ENCODE measurements around the gene AUTS2.
A peak's percentile ranks its signal among the peaks of the same experiment; 100 is the strongest.
"Not testable (repeated sequence)": the region's sequence is repeated elsewhere in the genome, so short reads cannot be mapped to it uniquely, and the experiment has no call there.

Gene AUTS2

DNA sequence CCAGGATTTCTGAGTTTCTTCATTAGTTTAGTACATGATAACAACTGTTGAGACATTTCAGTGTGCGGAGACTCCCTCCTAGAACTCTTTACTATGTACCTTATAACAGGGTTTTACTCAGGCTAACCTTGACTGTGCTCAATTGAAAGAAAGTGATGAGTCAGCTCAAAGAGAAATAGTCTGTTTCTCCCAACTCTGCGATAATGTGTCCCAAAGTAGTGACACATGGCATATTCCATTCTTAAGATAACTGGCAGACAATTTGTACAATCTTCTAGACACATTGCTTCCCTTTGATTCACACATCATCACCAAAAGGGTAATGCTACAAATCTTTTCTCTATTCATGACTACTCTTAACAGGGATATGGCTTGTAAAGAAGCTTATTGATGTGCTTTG is 645.2 kb downstream of the AUTS2 start:
- no peak for DNase-seq (ENCODE audit: low spot score)

DNA sequence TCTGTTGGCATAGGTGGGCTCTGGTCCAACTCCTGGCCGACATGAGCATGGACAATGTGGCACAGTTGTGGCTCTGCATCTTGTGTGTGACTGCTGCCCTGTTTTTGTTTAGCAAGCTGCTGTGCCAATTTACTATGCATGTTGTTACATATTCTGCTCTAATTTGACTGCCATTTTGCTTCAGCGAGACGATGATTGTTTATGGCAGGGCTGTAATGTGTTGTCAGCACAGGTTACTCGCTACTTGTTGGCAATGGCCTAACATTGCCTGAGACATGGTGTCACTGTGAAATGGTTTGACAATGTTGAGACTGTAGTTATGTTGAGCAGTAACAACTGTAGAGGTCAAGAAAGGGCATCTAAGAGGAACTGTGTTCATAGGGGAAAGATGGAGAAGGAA is 659.6 kb downstream of the AUTS2 start:
- no peak for DNase-seq (ENCODE audit: low spot score)

- no peak for DNase-seq (ENCODE audit: low spot score)
Measured at GRCh38 chr7:70259502-70259901, 661.2 kb downstream of the AUTS2 start.

- no peak for DNase-seq (ENCODE audit: low spot score)
Measured at GRCh38 chr7:70263471-70264255, 665.4 kb downstream of the AUTS2 start.

- no peak for DNase-seq (ENCODE audit: low spot score)
Measured at GRCh38 chr7:70266186-70266585, 667.9 kb downstream of the AUTS2 start.

- DNase-seq (ENCODE audit: low spot score) = no peak
Measured at GRCh38 chr7:70267381-70268120, 669.3 kb downstream of the AUTS2 start.

DNA sequence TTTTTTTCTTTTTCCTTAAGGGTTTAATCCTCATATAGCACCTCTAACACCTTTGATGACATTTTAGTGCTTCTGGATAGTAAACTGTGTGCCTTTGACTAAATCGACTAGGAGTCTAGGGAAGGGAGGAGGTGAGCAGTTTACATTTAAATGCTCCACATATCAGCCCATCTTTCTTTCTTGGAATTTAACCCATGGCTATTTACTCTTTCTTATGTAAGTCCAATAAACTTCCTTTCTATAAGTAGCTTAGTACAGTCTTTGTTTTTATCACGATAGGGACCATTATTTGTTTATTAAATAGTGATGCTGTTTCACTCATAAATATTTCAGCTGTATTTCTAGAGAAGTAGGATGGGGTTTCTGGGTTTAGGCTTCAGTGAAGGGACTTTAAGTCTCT is 669.9 kb downstream of the AUTS2 start:
- DNase-seq (ENCODE audit: low spot score) = no peak

DNA sequence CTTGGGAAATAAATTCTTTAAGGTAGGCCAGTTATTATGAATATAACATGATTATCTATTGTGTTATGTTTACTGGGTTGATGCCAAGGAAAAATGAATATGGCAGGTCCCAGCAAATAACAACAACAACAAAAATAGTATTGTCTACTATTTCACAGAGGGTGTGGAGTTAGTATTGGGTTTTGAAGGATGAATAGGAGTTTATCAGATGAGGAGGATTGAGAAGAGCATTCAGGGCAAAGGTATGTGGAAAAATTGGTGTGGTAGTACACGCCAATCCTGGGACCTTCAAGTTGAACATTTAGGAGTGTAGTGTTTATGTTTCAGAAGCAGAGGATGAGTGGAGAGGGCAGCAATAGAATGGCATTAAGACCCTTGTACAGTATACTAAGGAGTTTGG is 671.9 kb downstream of the AUTS2 start:
- no peak for DNase-seq (ENCODE audit: low spot score)

- peak; percentile 66 for DNase-seq (ENCODE audit: low spot score)
Measured at GRCh38 chr7:70271617-70272081, 673.4 kb downstream of the AUTS2 start.

DNA sequence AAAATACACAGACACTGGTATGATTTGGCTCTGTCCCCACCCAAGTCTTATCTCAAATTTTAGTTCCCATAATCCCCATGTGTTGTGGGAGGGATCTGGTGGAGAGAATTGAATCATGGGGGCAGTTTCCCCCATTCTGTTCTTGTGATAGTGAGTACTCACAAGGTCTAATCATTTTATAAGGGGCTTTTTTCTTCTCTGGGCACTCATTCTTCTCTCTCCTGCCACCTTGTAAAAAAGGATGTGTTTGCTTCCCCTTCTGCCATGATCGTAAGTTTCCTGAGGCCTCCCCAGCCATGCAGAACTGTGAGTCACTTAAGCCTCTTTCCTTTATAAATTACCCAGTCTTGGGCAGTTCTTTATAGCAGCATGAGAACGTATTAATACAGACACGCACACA is 677.3 kb downstream of the AUTS2 start:
- DNase-seq (ENCODE audit: low spot score) = not testable (repeated sequence)

DNA sequence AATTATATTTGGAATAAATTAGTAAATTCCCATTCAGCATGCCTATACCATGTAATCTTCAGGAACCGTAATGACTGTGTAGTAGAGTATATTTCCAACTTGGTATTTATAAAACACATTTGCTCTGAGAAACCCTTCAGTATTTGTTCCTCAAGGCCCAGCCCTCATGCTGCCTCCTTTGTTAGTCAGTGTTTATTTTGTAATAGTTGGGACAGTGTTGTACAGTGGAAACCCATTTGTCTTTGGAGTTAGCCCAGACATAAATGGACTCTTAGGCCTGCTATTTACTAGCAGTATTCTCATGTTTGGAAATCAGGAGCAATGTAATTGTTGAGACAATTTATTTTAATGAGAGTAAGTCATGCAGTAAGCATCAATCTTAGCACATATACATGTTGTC is 686.9 kb downstream of the AUTS2 start:
- no peak for DNase-seq (ENCODE audit: low spot score)

GRCh38 chr7:70285854-70286253 is 687.6 kb downstream of the AUTS2 start:
- no peak for DNase-seq (ENCODE audit: low spot score)

GRCh38 chr7:70288781-70289456 is 690.6 kb downstream of the AUTS2 start:
- no peak for DNase-seq (ENCODE audit: low spot score)

DNA sequence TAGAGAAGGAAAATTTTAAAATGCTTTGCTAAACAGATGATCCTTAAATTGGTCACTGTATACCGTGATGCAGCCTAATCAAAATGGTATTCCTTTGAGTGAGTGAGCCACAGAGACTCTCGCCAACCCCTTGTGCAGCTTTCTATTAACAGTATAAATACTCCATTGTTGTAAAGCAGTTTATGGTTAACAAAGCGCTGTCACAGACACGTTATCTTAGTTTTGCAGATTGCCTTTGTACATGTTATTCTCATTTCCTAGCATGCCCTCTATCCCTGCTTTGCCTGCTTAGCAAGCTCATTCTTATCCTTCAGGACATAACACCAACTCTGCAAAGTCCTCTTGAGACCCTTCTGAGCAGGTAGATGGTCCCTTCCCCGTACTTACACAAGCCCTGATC is 694.4 kb downstream of the AUTS2 start:
- DNase-seq (ENCODE audit: low spot score) = no peak

DNA sequence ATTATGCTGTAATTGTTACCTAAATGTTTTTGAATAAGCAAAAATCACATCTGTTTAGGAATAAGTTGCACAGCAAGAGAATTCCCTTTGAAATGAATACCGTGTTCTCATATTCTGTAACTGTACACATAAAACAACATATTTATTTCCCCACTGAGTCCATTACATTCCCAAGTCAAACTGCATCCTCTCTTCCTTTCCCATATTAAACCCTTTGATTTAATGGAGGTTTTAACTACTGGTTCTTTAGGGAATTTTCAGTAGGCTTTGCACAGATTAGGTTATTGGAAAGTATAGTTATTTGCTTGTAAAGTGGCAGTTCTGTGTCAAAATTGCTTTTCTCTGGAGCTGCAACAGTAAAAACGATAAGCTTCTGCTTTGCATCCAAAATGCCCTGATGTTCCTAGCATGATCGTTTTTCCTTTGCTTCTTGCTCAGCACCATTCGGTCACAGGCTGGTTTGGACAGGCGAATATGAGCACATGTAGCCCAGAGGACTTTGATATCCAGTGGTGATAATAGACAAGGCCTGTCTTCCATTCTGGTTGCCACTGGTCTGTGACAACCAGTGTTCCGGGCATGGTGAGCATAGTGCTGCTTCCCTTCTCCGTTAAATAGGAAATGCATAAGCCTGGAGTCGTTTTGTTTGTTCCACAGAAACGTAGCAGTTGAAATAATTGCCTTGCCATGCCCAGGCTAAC is 696.1 kb downstream of the AUTS2 start:
- no peak for DNase-seq (ENCODE audit: low spot score)

DNA sequence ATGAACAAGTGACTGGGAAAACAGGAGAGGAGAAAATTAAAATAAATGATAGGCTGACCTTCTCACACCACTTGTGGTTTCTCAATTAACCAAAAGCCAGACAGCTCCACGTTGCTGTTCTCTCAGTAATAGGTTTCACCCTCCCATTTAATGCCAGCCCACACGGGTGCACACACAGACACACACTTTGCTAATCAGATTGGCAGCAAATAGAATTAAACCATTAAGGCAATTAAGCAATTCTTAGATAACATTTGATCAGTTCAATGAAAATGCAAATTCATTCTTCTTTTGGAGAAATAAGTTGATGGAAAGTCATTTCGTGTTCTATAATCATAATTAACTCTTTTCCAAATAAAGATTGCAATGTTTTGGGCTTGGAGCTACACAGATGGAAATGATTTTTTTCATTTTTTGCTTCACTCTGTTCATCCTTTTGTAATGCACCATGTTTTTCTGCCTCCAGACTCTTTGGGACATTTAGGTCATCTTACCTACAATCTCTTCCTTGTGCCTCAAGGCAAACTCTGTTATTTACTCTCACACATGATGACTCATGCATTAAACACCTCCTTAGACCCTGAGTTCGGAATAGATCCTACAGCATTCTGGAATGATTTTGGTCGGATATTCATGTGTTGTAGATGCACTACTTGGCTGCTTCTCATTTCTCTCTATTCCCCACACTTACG is 700.7 kb downstream of the AUTS2 start:
- peak; percentile 57 for DNase-seq (ENCODE audit: low spot score)

DNA sequence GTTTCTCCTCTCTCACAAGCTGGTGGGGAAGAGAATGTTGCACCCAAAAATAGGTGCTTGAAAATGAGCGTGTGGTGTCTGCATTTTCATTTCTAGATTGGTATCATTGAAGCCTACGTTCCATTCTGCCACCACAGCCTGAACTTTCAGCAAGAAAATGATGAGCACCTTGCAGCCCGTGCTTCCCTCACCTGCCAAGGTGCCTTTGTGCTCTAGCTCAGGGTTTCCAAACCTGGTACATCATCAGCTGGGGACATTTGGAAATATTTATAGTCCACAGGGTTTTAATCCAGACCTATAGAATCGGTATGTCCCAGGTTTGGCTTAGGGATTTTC is 701.2 kb downstream of the AUTS2 start:
- DNase-seq (ENCODE audit: low spot score) = no peak

DNA sequence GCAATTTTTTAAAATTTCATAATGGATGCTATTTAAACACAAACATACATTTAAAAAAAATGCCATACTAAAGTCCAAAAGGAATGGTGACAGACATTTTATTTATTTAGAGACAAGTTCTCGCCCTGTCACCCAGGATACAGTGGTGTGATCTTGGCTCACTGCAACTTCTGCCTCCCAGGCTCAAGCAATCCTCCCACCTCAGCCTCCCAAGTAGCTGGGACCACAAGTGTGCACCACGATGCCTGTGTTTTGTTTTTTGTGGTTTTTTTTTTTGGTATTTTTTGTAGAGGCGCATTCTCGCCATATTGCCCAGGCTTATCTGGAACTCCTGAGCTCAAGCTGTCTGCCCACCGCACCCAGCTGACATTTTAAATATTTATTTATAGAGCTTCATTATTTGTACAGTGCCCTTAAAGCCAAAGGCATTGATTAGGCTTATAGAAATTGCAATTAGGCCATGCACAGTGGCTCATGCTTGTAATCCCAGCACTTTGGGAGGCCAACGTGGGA is 703.5 kb downstream of the AUTS2 start:
- no peak for DNase-seq (ENCODE audit: low spot score)

DNA sequence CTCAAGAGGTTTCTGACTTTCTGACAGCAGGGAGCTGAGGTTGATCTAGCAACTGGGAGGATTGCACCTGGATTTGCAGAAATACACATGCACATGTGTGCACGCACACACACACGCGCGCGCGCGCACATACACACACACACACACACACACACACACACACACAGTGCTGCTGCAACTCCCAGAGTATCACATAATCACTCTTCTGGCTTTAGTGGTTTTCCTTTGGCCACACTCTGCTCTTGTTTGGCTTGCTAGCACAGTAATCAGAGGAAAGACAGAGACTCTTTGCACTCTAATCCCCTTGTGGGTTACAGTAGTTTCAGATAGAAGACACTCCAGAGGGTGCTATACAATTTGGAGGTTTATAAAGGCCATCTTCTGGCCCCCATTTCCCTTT is 705.0 kb downstream of the AUTS2 start:
- DNase-seq (ENCODE audit: low spot score) = no peak

DNA sequence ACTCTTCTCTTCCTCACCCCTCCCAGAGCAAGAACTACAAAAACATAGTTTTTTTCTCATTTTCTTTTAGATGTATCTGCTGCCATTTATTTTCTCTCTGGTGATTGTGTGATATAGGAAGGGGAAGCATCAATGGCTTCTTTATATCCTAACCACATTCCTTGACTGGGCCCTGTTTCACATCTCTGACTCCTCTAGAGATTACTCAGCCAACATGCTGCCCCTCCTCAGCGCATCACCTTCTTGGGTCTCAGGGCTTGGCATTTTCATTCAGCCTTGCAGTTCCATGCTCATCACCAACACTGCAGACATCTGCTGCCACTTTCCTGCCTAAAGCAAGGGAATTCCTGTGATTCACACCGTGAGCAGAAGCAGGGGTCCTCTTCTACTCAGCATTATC is 705.5 kb downstream of the AUTS2 start:
- no peak for DNase-seq (ENCODE audit: low spot score)

DNA sequence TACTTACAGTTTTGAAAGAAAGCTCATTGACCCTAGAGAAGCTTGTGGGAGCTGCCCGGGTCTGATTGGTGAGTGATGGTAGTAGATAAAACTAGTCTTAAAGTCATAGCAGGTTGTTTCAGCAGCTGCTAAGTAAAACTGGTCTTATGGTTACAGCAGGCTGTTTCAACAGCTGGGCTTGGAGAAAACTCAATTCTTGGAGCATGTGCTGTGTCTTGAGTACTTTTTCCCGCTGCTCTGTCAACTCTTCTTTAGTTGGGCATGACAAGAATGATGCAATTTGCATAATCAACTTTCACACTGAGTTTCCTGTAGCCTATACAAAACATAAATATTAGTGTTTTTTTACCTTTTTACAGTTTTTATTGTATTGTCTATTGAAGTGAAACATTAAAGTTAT is 707.9 kb downstream of the AUTS2 start:
- no peak for DNase-seq (ENCODE audit: low spot score)

Data from D341Med (cell line).